A673 (cell line): ENCODE measurements around the gene DLG4. TPM values are rescaled to one million over a fixed set of nuclear protein-coding genes. Genes with fewer than 3 reads are reported as not detected.

Experiments used
- BruUV-seq: library from RNA; stranded (reverse); fragments of 400-500 nt; replicated peaks from 2 replicates; lab custom pipeline; 2021; lab: Mats Ljungman, UMichigan
- CTCF ChIA-PET: fragments of 300-600 bp; sonication (Branson Sonifier 250); formaldehyde crosslinking; loops from one replicate; lab custom pipeline; 2022; ENCODE audit warnings: antibody characterized with exemption; lab: Charles Lee
- POLR2A ChIA-PET: fragments of 300-600 bp; sonication (Branson Sonifier 250); formaldehyde crosslinking; loops from one replicate; lab custom pipeline; 2022; ENCODE audit warnings: antibody characterized with exemption; ENCODE audit not compliant: low non-redundant PET; lab: Charles Lee
- DNase-seq: peaks from one replicate; pipeline ENCODE4 v3.0.0-alpha.2; 2015; ENCODE audit warnings: low spot score
- H3K27ac ChIP-seq: fragments of 200-600 bp; sonication (generic); 2 replicates; pipeline ENCODE4 v1.5.1; 2016; ENCODE audit warnings: mixed run types, low read depth, mild to moderate bottlenecking, mixed read lengths, antibody characterized with exemption, low read length; ENCODE audit not compliant: poor library complexity, severe bottlenecking
- H3K27me3 ChIP-seq: fragments of 200-600 bp; sonication (generic); replicated peaks from 2 replicates; pipeline ENCODE4 v1.6.1; 2017; ENCODE audit warnings: mixed run types, low read depth, mild to moderate bottlenecking, mixed read lengths, antibody characterized with exemption, low read length; ENCODE audit not compliant: insufficient read depth, poor library complexity
- H3K36me3 ChIP-seq: fragments of 200-600 bp; sonication (generic); 2 replicates; pipeline ENCODE4 v1.6.1; 2016; ENCODE audit warnings: mixed run types, mild to moderate bottlenecking, mixed read lengths, antibody characterized with exemption, low read length; ENCODE audit not compliant: insufficient read depth, poor library complexity, severe bottlenecking
- H3K4me1 ChIP-seq: fragments of 200-600 bp; sonication (generic); 2 replicates; pipeline ENCODE4 v1.6.1; 2017; ENCODE audit warnings: mixed run types, mild to moderate bottlenecking, mixed read lengths, antibody characterized with exemption, low read length; ENCODE audit not compliant: insufficient read depth, poor library complexity, severe bottlenecking
- H3K4me3 ChIP-seq: fragments of 200-600 bp; sonication (generic); 2 replicates; pipeline ENCODE4 v1.5.1; 2016; ENCODE audit warnings: low read depth, mixed run types, mild to moderate bottlenecking, mixed read lengths, low read length; ENCODE audit not compliant: poor library complexity, severe bottlenecking
- H3K9me3 ChIP-seq: fragments of 200-600 bp; sonication (generic); 2 replicates; pipeline ENCODE4 v1.6.1; 2016; ENCODE audit warnings: mixed run types, low read depth, mild to moderate bottlenecking, mixed read lengths, antibody characterized with exemption, low read length; ENCODE audit not compliant: poor library complexity, severe bottlenecking
- CTCF ChIP-seq: fragments of 300-800, 200-600 bp; sonication (generic); conservative IDR thresholded peaks from 2 replicates; pipeline ENCODE4 v1.5.1; 2017; ENCODE audit warnings: low read depth, mild to moderate bottlenecking, antibody characterized with exemption, low read length, moderate library complexity, mixed read lengths
- EZH2 ChIP-seq: fragments of 200-600 bp; sonication (generic); IDR thresholded peaks from 2 replicates; pipeline ENCODE4 v1.6.1; 2017; ENCODE audit warnings: borderline replicate concordance, low read depth, mild to moderate bottlenecking, mixed read lengths, antibody characterized with exemption, low read length; ENCODE audit not compliant: poor library complexity, severe bottlenecking
- intact Hi-C: fragments of 100-400 bp; cut with micrococcal nuclease; formaldehyde crosslinking; loops from one replicate; pipeline ENCODE4 v1.10.0; 2022; ENCODE audit not compliant: unreplicated experiment
- total RNA-seq: library from RNA; stranded (reverse); gene quantifications from 2 replicates; pipeline ENCODE4 v1.2.3, GENCODE V29; 2021

Gene DLG4
- total RNA-seq, 1 experiment from 2014 or later, result 74.7 TPM

- Histone ChIP-seq H3K27ac (peak overlapping the region; percentile 98), H3K36me3 (peaks cover 31% of the 10 kb centered on the region), H3K4me1 (peaks cover 17% of the 10 kb centered on the region), H3K27me3 (no peaks in the 10 kb centered on the region), H3K4me3 (peak overlapping the region; percentile 74), H3K9me3 (no peaks in the 10 kb centered on the region)
- DNase-seq, result no peak
- intact Hi-C loops, result loop anchor here (1.0 to 5.0 kb wide), 2 partner anchors 8 to 56 kb away; partner anchors contain the start of gene EIF5A
- ChIA-PET POLR2A (interaction anchor here (0.6 kb wide), 3 partner anchors 9 to 233 kb away, joined by 3 to 5 read pairs (median 3); partner anchors contain the start of gene GABARAP), CTCF (no interaction called here)
- TF ChIP-seq CTCF (no peak), EZH2 (no peak)
- no TSS peak for BruUV-seq
Observed at GRCh38 chr17:7250695-7251627, 31.3 kb upstream of the DLG4 start.

GRCh38 chr17:7249830-7250229 lies 30.2 kb upstream of the DLG4 start:
- no peak for DNase-seq
- no TSS peak for BruUV-seq
- intact Hi-C loops, result loop anchor here (5.0 kb wide), 1 partner anchor 57 kb away; the partner anchor contains the start of gene EIF5A
- Histone ChIP-seq H3K9me3 (no peaks in the 10 kb centered on the region), H3K36me3 (peaks cover 28% of the 10 kb centered on the region), H3K4me1 (peaks cover 17% of the 10 kb centered on the region), H3K27me3 (no peaks in the 10 kb centered on the region), H3K27ac (peak overlapping the region; percentile 98), H3K4me3 (peak overlapping the region; percentile 74)
- no peak for TF ChIP-seq CTCF
- TF ChIP-seq EZH2, result no peak
- ChIA-PET CTCF (interaction anchor here (0.6 kb wide), 1 partner anchor 15 kb away, joined by 3 read pairs; no protein-coding TSS in a partner anchor), POLR2A (no interaction called here)

- ChIA-PET CTCF (interaction anchor here (1.2 kb wide), 1 partner anchor 311 kb away, joined by 3 read pairs; no protein-coding TSS in a partner anchor), POLR2A (no interaction called here)
- no peaks in the 10 kb centered on the region for H3K27me3 ChIP-seq
- TF ChIP-seq CTCF, result no peak
- TF ChIP-seq EZH2, result no peak
- H3K4me3 ChIP-seq, result no peak overlapping the region
- intact Hi-C loops, result no loop called here
- no TSS peak for BruUV-seq
- no peak for DNase-seq
- peaks cover 17% of the 10 kb centered on the region for H3K4me1 ChIP-seq
- no peaks in the 10 kb centered on the region for H3K9me3 ChIP-seq
- peaks cover 28% of the 10 kb centered on the region for H3K36me3 ChIP-seq
- peak overlapping the region; percentile 47 for H3K27ac ChIP-seq
Observed at GRCh38 chr17:7249214-7249613, 29.6 kb upstream of the DLG4 start.
